GM21528 (cell line): ENCODE data around the gene MYH15.
"Not testable (repeated sequence)": the region's sequence is repeated elsewhere in the genome, so short reads cannot be mapped to it uniquely, and the experiment has no call there.

ENCODE experiments used
- ATAC-seq: cut with Tn5 transposase; IDR thresholded peaks from one replicate; pipeline ENCODE4 v1.9.1; 2021; ENCODE audit warnings: mild to moderate bottlenecking, moderate library complexity; ENCODE audit not compliant: unreplicated experiment, low FRiP score

The MYH15 gene

GRCh38 chr3:108393128-108393900, 117.1 kb downstream of the MYH15 start:
- no peak for ATAC-seq

DNA sequence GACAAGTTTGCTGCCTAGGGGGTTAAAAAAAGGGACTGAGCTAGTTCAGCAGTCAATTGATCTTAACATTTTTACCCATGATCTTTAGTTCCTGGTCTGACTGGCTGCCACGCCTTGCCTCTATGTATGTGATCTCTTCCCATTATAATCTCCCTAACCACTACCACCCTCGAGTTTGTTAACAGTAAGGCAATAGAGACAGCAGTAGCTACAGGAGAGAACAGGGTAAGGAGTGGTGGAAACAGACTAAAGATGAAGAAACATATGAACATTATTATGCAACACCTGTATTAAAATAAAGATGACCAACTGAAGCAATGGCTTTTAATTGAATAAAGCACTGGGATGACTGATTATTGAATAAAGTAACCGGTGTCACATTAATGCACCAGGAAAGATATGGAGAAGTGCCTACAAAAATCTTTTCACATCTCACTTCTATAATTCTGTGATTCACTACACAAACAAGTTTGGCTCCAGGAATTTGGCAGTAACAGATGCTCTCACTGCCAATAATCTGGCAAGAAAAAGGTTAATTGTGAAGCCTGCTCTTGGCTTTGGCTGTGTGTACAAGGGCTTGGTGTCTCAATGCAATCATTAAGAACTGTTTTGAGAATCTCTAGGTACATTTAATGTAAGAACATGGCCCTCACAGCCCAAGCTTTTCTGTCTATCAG, 118.3 kb downstream of the MYH15 start:
- no peak for ATAC-seq

- ATAC-seq: no peak
Measured at GRCh38 chr3:108389372-108389771, 121.0 kb downstream of the MYH15 start.

- peak; percentile 78 for ATAC-seq
Measured at GRCh38 chr3:108388136-108389132, 122.0 kb downstream of the MYH15 start.

DNA sequence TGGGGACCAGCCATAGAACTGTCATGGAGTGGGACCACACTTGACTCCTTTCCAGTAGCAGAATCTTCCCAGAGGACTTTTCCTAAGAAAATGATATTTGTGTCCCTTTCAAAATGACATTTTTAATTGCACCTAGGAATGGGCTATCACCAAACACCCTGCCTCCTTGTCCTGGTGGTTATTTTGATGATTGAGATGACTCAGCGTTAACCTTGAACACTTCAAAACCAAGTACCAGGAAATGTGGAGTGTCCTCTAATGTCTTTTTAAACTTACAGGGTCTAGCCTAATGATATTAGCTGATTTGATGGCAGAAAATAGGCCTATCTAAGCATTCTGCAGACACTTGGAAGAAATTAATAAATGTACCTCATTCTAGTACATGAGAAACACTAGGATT, 123.3 kb downstream of the MYH15 start:
- ATAC-seq: no peak

GRCh38 chr3:108383306-108383705, 127.1 kb downstream of the MYH15 start:
- no peak for ATAC-seq

GRCh38 chr3:108381529-108382140, 128.8 kb downstream of the MYH15 start:
- ATAC-seq: no peak

DNA sequence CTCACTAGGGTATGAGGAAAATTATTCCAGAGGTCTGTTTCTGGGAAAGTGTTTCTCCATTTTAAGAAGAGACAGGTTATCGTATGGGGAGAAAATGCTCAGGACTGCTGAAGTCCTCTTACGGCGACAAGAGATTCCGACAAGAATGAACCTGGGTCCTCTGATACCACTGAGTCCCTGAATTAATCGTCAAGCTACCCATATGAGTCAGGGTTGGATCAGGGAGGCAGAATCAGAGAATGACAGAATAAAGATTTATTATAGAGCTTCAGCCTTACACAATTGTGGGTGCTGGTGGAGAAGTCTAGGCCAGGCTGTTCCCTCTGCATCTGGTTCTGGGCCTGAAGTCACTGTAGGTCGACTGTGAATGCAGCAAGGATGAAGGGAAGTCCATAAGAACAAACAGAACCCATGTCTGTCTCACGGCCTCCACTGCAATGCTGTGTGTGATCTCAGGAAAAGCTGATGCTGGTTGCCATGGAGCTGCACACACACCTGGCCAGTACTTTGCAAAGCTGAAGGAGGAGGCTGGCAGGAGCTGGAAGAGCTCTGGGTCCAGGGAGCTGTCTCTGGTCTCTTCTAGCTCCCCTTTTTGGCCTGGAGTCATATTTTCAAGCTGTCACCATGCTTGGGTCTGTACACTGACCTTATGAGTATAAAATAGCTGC, 130.1 kb downstream of the MYH15 start:
- ATAC-seq: no peak

- ATAC-seq: not testable (repeated sequence)
Measured at GRCh38 chr3:108378952-108379342, 131.4 kb downstream of the MYH15 start.

DNA sequence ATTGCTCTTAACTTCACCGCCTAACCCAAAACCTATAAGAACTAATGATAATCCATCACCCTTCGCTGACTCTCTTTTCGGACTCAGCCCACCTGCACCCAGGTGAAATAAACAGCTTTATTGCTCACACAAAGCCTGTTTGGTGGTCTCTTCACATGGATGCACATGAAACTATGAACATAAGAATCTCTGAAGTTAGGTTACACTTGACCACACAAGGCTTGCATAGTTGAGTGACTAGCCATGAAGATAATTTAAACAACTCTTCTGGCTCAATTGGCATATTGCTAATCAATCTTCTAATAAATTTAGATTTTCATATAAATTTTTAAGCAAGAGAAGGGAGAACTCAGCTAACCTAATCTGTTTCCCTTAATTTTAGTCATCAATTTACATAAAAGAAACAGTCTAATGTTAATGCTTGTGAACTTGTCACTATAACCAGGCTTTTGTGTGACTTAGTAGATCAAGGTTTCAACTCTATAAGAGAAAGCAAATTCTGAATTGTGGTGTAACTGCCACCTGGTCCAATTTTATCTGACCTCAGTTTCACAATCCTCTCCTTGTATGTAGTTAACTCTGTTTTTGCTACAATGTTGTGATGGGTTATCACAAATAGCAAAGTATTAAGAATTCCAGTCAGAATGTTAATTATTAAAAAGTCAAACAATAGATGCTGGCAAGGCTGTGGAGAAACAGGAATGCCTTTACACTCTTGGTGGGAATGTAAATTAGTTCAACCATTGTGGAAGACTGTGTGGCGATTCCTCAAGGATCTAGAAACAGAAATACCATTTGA, 132.0 kb downstream of the MYH15 start:
- no peak for ATAC-seq

DNA sequence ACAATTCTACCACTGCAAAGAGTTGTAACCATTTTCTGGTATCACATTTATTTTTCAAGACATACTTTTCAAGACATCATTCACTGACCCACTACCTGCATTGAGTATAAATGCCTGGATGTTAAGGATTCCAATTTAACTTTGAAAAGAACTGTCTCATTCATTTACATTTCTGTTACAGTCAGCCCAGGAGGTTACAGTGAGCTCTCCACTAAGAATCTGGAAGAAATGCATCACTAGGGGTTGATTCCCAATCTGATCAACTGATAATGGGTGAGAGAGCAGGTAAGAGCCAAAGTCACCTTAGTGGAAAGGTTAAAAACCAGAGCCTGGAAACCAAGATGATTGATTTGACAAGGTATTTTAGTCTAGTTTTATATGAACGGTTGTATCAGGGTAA, 133.0 kb downstream of the MYH15 start:
- no peak for ATAC-seq

GRCh38 chr3:108376026-108376425, 134.4 kb downstream of the MYH15 start:
- no peak for ATAC-seq

DNA sequence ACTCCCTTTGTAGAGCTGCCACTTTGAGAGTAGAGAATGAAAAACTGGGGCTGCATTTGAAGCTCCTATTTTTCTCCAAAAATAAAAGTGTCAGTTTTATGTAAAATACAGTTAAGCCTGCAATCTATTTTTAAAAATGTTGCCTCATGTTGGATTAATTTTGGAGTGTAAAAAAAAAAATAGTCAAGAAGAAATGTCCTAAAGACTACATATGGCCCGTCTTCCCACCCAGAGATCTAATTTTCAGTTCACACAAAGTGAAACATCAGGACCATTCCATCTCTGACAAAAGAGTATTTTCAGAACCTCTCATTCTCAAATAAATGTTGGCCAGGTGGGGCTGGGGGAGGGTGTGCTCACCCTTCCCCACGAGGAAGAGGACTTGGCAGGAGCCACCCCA, 151.4 kb downstream of the MYH15 start:
- ATAC-seq: no peak

DNA sequence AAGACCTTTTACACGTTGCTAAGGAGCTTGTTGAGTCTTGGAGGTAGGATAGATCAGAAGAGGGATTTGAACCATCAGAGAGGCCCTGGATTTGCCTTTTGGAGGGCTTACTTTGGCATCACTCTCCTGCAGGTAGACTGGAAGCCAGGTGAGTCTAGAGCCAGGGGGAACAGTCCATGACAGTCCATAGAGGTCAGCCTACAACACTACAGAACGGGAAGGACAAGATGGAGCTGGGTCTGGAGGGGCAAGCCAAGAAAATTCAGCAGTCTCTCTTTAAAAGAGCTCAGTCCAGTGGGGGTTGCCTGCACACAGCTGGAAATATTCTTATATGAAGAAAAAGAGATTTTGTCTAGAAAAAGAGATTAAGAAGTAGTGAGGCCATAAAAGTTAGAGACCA, 153.4 kb downstream of the MYH15 start:
- no peak for ATAC-seq

- ATAC-seq: no peak
Measured at GRCh38 chr3:108354562-108354961, 155.8 kb downstream of the MYH15 start.

- ATAC-seq: no peak
Measured at GRCh38 chr3:108352176-108352575, 158.2 kb downstream of the MYH15 start.

DNA sequence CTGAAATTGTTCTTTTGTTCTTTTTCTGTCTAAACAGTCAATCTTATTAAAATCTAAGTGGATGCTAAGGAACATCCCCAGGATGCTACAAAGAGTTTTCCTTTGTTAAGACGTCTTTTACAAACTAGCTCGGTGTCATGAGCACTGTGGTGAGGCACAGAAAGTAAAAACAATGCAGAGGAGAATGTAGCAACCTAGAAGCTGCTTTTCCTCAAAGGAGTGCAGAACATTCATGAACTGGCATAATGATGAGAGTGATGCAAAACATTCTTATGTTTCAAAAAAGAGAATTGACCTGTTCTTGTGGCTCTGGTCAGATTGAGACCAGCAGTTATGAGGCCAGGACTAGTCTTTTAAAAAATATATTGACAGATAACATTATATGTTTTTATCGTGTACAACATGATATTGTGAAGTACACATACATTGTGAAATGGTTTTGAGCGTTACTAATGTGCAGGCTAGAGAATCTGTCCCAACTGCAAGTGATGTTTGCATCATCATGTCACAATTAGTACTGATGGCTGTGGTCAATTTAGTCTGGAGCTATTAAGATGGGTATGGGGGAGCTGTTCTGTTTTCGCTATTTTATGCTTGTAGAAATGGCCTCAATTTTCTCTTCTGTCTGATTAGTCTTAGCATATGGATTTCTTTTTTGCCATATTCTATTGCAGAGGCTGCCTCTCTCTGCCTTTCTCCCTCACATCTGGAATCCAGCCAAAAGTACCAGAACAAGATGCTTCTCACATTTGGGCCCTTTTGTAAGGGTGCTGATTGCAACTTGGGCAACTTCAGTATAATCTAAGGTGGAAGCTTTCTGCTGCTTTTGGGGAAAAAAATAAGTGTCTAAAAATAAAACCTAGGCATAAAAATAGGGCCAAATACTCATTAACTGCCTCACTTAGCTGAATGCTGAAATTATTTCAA, 163.8 kb downstream of the MYH15 start:
- no peak for ATAC-seq
